Neuron (in vitro differentiated cells): ENCODE measurements around the gene LMTK2.

Experiments used
- H2AFZ ChIP-seq: one replicate; pipeline ENCODE4 v1.6.1; 2013; ENCODE audit warnings: low read depth, mild to moderate bottlenecking, inconsistent platforms, low read length, moderate library complexity
- H3K27me3 ChIP-seq: one replicate; pipeline ENCODE4 v1.6.1; 2013; ENCODE audit warnings: low read length; ENCODE audit not compliant: insufficient read depth
- H3K36me3 ChIP-seq: one replicate; pipeline ENCODE4 v1.6.1; 2013; ENCODE audit warnings: low read length; ENCODE audit not compliant: insufficient read depth
- H3K4me1 ChIP-seq: one replicate; pipeline ENCODE4 v1.6.1; 2013; ENCODE audit warnings: low read length; ENCODE audit not compliant: insufficient read depth
- H3K4me3 ChIP-seq: 2 replicates; pipeline ENCODE4 v1.5.1; 2013; ENCODE audit warnings: mild to moderate bottlenecking, low read length, moderate library complexity
- H3K9me3 ChIP-seq: one replicate; pipeline ENCODE4 v1.6.1; 2013; ENCODE audit warnings: low read length

LMTK2 gene

DNA sequence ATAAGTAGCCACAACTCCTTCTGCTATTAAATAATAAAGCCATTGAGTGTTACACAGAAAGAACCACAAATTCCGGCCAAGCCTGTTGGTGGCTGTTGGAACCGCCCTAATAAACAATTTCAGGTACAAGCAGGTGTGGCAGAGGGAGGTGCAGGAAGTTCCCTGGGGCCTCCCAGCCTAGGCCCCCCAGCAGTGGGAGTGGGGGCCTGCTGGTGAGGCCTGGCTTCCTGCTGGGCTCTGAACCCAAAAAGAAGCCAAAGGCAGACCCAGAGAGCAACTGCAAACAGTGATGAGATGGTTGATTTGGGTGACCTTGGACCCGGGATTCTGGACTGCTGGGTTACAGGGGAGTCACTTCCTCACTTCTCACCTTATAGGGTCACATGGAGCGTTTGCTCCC lies 21.0 kb upstream of the LMTK2 start:
- no peaks in the 10 kb centered on the region for H3K4me1 ChIP-seq
- H3K9me3 ChIP-seq = no peaks in the 10 kb centered on the region
- H3K4me3 ChIP-seq = no peak overlapping the region
- no peaks in the 10 kb centered on the region for H3K36me3 ChIP-seq
- H2AFZ ChIP-seq = no peak overlapping the region
- no peaks in the 10 kb centered on the region for H3K27me3 ChIP-seq

DNA sequence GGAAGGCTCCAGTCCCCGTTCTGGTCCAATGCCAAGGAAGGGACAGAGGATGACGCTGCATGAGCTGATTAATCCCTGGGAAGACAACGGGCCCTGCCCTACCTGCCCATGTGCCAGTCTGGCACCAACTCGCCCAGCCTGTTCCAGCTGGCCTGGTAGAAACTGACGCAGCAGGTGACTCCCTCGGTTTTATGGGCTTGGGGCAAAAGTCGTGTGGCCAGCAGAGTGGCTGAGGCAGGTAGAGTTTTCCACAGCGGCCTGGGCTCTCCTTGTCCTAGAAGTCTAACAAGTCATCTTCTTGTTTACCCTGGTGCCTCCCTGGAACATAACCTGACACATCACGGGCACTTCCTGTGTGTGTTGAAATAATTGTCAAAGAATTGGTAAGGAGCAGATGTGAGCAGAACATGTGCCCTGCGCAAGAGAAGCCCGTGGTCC lies 20.4 kb upstream of the LMTK2 start:
- Histone ChIP-seq H3K9me3 (no peaks in the 10 kb centered on the region), H3K36me3 (no peaks in the 10 kb centered on the region), H3K27me3 (no peaks in the 10 kb centered on the region), H3K4me3 (no peak overlapping the region), H2AFZ (no peak overlapping the region), H3K4me1 (no peaks in the 10 kb centered on the region)

DNA sequence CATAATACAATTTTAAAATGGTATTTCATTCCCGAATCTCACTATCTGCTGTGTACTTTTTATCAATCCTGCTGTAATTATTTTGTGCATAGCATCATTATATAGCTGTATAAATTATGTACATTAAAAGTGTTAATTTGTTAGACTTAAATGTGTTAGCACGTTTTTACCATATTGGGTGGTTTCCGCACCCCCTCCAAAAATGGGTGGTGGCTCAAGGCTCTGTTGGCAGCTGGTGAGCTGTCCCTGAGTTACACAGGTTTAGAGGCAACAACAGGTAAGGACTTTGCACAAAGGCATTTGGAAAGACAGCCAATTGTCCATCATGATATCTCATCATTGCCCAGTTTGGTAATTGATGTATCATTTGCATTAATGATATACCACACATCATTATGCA lies 18.6 kb upstream of the LMTK2 start:
- Histone ChIP-seq H3K9me3 (no peaks in the 10 kb centered on the region), H3K36me3 (no peaks in the 10 kb centered on the region), H3K4me1 (no peaks in the 10 kb centered on the region), H2AFZ (no peak overlapping the region), H3K4me3 (no peak overlapping the region), H3K27me3 (no peaks in the 10 kb centered on the region)

- no peaks in the 10 kb centered on the region for H3K36me3 ChIP-seq
Measured at GRCh38 chr7:98090116-98090515, 16.5 kb upstream of the LMTK2 start.

DNA sequence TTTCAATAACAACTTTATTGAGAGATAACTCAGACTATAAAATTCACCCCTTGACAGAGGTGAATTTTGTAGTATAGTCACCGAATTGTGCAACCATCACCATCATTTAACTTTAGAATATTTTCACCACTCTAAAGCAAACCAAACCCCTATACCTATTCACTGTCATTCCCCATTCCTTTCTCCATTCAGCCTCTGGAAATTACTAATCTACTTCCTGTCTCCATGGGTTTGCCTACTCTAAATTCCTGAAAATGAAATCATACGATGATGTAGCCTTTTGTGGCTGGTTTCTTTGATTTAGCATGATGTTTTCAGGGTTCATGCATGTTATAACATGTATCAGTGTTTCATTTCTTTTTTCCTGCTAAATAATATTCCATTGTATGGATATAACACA lies 15.6 kb upstream of the LMTK2 start:
- Histone ChIP-seq H3K4me3 (no peak overlapping the region), H3K36me3 (no peaks in the 10 kb centered on the region), H3K4me1 (no peaks in the 10 kb centered on the region), H3K9me3 (no peaks in the 10 kb centered on the region), H3K27me3 (no peaks in the 10 kb centered on the region), H2AFZ (no peak overlapping the region)

More at GRCh38 chr7:98090116-98090515, 16.5 kb upstream of the LMTK2 start:
- Histone ChIP-seq H3K4me3 (no peak overlapping the region), H3K4me1 (no peaks in the 10 kb centered on the region), H3K27me3 (no peaks in the 10 kb centered on the region), H3K9me3 (no peaks in the 10 kb centered on the region), H2AFZ (no peak overlapping the region)

DNA sequence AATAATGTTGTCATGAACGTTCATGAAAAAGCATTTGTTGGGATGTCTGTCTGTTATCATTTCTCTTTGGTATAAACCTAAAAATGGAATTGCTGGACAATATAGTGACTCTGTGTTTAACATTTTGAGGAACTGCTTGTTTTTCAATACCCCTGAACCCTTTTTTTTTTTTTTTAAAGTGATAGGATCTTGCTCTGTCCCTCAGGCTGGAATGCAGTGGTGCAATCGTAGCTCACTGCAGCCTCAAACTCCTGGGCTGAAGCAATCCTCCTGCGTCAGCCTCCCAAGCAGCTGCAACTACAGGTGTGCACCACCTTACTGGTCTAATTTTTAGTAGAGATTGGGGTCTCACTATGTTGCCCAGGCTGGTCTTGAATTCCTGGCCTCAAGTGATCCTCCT lies 15.1 kb upstream of the LMTK2 start:
- H3K9me3 ChIP-seq = peaks cover 2% of the 10 kb centered on the region
- no peaks in the 10 kb centered on the region for H3K27me3 ChIP-seq
- H3K36me3 ChIP-seq = no peaks in the 10 kb centered on the region

DNA sequence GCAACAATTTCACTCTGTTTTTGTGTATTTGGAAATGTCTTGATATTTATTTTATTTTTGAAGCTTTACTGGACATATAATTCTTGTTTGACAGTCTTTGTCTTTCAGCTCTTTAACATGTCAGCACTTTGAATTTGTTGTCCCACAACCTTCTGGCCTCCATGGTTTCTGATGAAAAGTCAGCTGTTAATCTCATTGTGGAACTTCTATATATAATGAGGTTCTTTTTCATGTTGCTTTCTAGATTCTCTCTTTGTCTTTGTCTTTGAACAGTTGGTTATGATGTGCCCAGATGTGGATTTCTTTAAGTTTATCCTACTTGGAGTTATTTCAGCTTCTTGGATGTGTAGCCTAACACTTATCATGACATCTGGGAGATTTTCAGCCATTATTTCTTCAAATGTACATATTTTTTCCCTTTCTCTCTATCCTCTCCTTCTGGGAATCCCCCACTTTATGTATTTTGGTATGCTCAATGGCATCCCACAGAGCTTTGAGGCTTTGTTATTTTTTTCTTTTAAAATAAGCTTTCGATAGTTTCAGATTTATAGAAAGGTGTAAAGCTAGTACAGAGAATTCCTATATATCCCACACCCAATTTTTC lies 9.5 kb upstream of the LMTK2 start:
- Histone ChIP-seq H2AFZ (no peak overlapping the region), H3K9me3 (peaks cover 2% of the 10 kb centered on the region), H3K36me3 (no peaks in the 10 kb centered on the region), H3K4me1 (no peaks in the 10 kb centered on the region), H3K4me3 (no peak overlapping the region), H3K27me3 (no peaks in the 10 kb centered on the region)

More for the DNA sequence above, 15.1 kb upstream of the LMTK2 start:
- no peak overlapping the region for H2AFZ ChIP-seq
- H3K4me1 ChIP-seq = no peaks in the 10 kb centered on the region
- H3K4me3 ChIP-seq = no peak overlapping the region

DNA sequence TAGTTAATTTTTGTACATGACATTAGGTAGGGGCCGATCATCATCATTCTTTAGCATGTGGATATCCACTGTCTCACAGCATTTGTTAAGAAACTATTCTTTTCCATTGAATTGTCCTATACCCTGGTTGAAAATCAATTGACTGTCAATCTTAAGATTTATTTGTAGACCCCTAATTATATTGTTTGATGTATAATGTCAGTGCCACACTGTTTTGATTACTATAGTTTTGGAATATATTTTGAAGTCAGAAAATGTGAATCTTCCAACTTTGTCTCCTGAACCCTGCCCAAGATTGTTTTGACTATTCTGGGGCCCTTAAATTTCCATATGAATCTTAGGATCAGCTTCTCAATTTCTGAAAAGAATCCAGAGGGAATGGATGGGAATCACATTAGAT lies 6.6 kb upstream of the LMTK2 start:
- no peaks in the 10 kb centered on the region for H3K27me3 ChIP-seq
- no peak overlapping the region for H2AFZ ChIP-seq
- H3K4me3 ChIP-seq = no peak overlapping the region
- H3K36me3 ChIP-seq = no peaks in the 10 kb centered on the region
- no peaks in the 10 kb centered on the region for H3K4me1 ChIP-seq
- H3K9me3 ChIP-seq = peaks cover 2% of the 10 kb centered on the region

DNA sequence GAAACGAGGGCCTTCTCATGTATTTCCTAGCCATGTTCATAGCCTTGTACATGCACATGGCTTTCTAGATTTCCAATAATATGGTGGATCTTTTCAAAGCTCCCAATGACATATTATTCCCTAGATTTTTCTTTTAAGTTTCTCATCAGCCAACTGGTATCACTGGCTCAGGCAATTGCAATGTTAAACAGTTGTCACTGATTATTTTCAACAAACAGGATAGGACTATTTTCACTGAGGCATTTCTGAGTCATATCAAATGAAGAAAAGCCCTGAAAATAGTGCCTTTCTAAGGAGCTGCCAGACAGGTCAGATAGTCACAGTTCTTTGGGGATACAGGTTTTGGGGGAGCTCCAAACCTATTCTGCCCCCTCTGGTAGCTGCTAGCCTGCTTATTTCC lies 4.5 kb upstream of the LMTK2 start:
- H2AFZ ChIP-seq = no peak overlapping the region
- no peaks in the 10 kb centered on the region for H3K36me3 ChIP-seq
- H3K4me1 ChIP-seq = no peaks in the 10 kb centered on the region
- no peak overlapping the region for H3K4me3 ChIP-seq
- H3K27me3 ChIP-seq = no peaks in the 10 kb centered on the region
- H3K9me3 ChIP-seq = no peaks in the 10 kb centered on the region

DNA sequence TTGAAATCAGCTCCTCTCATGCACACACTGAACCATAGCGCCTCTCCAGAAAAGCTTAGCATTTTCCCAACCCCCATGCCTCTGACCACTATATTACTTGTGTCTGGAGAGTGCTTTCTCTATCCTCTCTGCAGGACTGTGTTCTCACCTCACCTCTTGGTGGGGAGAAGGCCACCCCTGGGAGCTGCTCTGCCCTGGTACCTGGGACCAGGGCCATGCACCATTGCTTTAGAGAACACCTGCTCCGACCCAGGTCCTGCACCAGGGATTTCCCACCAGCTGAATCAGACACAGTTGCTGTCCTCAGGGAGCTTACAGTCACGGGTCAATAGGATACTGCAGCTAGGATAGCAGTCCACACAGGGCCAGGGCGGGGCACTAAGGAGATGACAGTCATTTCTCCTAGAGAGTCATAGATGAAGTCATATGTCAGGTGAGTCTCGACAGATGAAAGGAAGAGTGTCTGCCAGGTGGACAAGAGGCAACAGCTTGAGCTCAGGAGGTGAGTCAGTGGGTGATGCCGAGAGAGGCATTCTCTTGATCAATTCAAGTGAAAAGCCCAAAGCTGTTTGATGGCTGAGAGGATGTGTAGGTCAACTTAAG lies 619 bp upstream of the LMTK2 start:
- peak overlapping the region; percentile 41 for H2AFZ ChIP-seq
- H3K36me3 ChIP-seq = no peaks in the 10 kb centered on the region
- peaks cover 21% of the 10 kb centered on the region for H3K4me1 ChIP-seq
- no peaks in the 10 kb centered on the region for H3K9me3 ChIP-seq
- no peaks in the 10 kb centered on the region for H3K27me3 ChIP-seq
- H3K4me3 ChIP-seq = no peak overlapping the region

DNA sequence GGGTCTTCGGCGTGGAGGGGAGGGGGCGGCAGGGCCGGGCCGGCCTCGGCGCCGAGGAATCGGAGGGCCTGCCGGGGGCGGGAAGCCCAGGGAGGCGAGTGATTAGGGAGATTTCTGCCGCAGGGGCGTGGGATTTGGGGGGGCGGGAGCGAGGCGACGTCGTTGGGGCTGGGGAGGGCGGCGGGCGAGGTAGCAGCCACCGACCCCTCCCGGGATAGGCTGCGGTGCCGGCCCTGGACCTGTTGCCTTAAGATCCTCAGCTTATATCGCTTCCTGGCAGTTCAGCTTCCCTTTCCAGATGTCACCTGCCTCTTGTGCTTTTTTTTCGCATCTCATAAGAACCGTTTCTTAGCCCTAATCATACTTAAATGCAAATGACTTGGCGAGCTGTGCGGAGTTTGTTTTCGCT lies 655 bp downstream of the LMTK2 start:
- H3K4me1 ChIP-seq = peaks cover 23% of the 10 kb centered on the region
- peak overlapping the region; percentile 81 for H3K4me3 ChIP-seq
- H3K9me3 ChIP-seq = no peaks in the 10 kb centered on the region
- peak overlapping the region; percentile 74 for H2AFZ ChIP-seq
- H3K27me3 ChIP-seq = no peaks in the 10 kb centered on the region
- no peaks in the 10 kb centered on the region for H3K36me3 ChIP-seq

GRCh38 chr7:98110249-98111022 lies 3.8 kb downstream of the LMTK2 start:
- peaks cover 23% of the 10 kb centered on the region for H3K4me1 ChIP-seq
- H3K36me3 ChIP-seq = no peaks in the 10 kb centered on the region
- H3K27me3 ChIP-seq = no peaks in the 10 kb centered on the region
- no peaks in the 10 kb centered on the region for H3K9me3 ChIP-seq
- H3K4me3 ChIP-seq = peak overlapping the region; percentile 10
- no peak overlapping the region for H2AFZ ChIP-seq

GRCh38 chr7:98112077-98112476 lies 5.4 kb downstream of the LMTK2 start:
- no peak overlapping the region for H3K4me3 ChIP-seq
- no peaks in the 10 kb centered on the region for H3K27me3 ChIP-seq
- no peaks in the 10 kb centered on the region for H3K9me3 ChIP-seq
- peaks cover 23% of the 10 kb centered on the region for H3K4me1 ChIP-seq
- H3K36me3 ChIP-seq = no peaks in the 10 kb centered on the region
- no peak overlapping the region for H2AFZ ChIP-seq
